ENCODE results near the gene VAV3.

- no peak for TF ChIP-seq EZH2 (IDR thresholded peaks at IDR 0.05; ENCODE audit: insufficient read depth, poor library complexity, severe bottlenecking)
- TF ChIP-seq EZH2phosphoT487 (IDR thresholded peaks at IDR 0.05; ENCODE audit: insufficient read depth, low read depth), result no peak
Observed at GRCh38 chr1:107870696-107871095, 94.3 kb downstream of the VAV3 start.
